ENCODE results near the gene GRID2.
A peak's percentile ranks its signal among the peaks of the same experiment; 100 is the strongest.

GRID2 gene

GRCh38 chr4:93810340-93810992, 1506.7 kb downstream of the GRID2 start:
- no peak overlapping the region for H3K4me3 ChIP-seq (ENCODE audit: low read length)
- H3K9me3 ChIP-seq (replicated peaks; ENCODE audit: insufficient read depth, low read length): no peaks in the 10 kb centered on the region
- H3K4me1 ChIP-seq (ENCODE audit: low read length): no peaks in the 10 kb centered on the region
- no peak overlapping the region for H2AFZ ChIP-seq (ENCODE audit: low read length)
- H4K20me1 ChIP-seq (ENCODE audit: insufficient read depth, low read length): no peaks in the 10 kb centered on the region
- no peak overlapping the region for H3K9ac ChIP-seq (ENCODE audit: low read length)
- no peaks in the 10 kb centered on the region for H3K36me3 ChIP-seq (replicated peaks; ENCODE audit: insufficient read depth, low read length)
- TF ChIP-seq EZH2phosphoT487 (IDR thresholded peaks at IDR 0.05; ENCODE audit: low read length): no peak
- H3K9me2 ChIP-seq (replicated peaks; ENCODE audit: insufficient read depth, low read length): no peaks in the 10 kb centered on the region
- no peaks in the 10 kb centered on the region for H3F3A ChIP-seq (ENCODE audit: insufficient read depth, low read length)
- no peak for DNase-seq
- H3K79me2 ChIP-seq (ENCODE audit: low read length): no peaks in the 10 kb centered on the region
- no peak overlapping the region for H3K27ac ChIP-seq (ENCODE audit: low read length)
- H3K4me2 ChIP-seq (ENCODE audit: low read depth, low read length): no peak overlapping the region
- H3K27me3 ChIP-seq (replicated peaks; ENCODE audit: insufficient read depth, low read length): no peaks in the 10 kb centered on the region

GRCh38 chr4:93813092-93813491, 1509.3 kb downstream of the GRID2 start:
- Histone ChIP-seq H3K4me2 (ENCODE audit: low read depth, low read length) (no peak overlapping the region), H3F3A (ENCODE audit: insufficient read depth, low read length) (no peaks in the 10 kb centered on the region), H3K36me3 (replicated peaks; ENCODE audit: insufficient read depth, low read length) (no peaks in the 10 kb centered on the region), H3K9ac (ENCODE audit: low read length) (no peak overlapping the region), H3K9me2 (replicated peaks; ENCODE audit: insufficient read depth, low read length) (no peaks in the 10 kb centered on the region), H3K4me1 (ENCODE audit: low read length) (no peaks in the 10 kb centered on the region), H3K79me2 (ENCODE audit: low read length) (no peaks in the 10 kb centered on the region), H3K27ac (ENCODE audit: low read length) (no peak overlapping the region), H3K4me3 (ENCODE audit: low read length) (no peak overlapping the region), H2AFZ (ENCODE audit: low read length) (no peak overlapping the region), H3K27me3 (replicated peaks; ENCODE audit: insufficient read depth, low read length) (no peaks in the 10 kb centered on the region), H4K20me1 (ENCODE audit: insufficient read depth, low read length) (no peaks in the 10 kb centered on the region), H3K9me3 (replicated peaks; ENCODE audit: insufficient read depth, low read length) (no peaks in the 10 kb centered on the region)
- no peak for DNase-seq
- TF ChIP-seq EZH2 (optimal IDR thresholded peaks at IDR 0.05; ENCODE audit: low read depth, low read length) (no peak), EZH2phosphoT487 (IDR thresholded peaks at IDR 0.05; ENCODE audit: low read length) (no peak), CTCF (IDR thresholded peaks at IDR 0.05; ENCODE audit: low read length) (no peak)

- no peak overlapping the region for H2AFZ ChIP-seq (ENCODE audit: low read length)
- no peaks in the 10 kb centered on the region for H3K4me1 ChIP-seq (ENCODE audit: low read length)
- no peak overlapping the region for H3K27ac ChIP-seq (ENCODE audit: low read length)
- H3K9me2 ChIP-seq (replicated peaks; ENCODE audit: insufficient read depth, low read length): no peaks in the 10 kb centered on the region
- no peaks in the 10 kb centered on the region for H3K9me3 ChIP-seq (replicated peaks; ENCODE audit: insufficient read depth, low read length)
- H4K20me1 ChIP-seq (ENCODE audit: insufficient read depth, low read length): no peaks in the 10 kb centered on the region
- TF ChIP-seq EZH2phosphoT487 (IDR thresholded peaks at IDR 0.05; ENCODE audit: low read length) (no peak), EZH2 (optimal IDR thresholded peaks at IDR 0.05; ENCODE audit: low read depth, low read length) (no peak), CTCF (IDR thresholded peaks at IDR 0.05; ENCODE audit: low read length) (no peak)
- H3K9ac ChIP-seq (ENCODE audit: low read length): no peak overlapping the region
- H3F3A ChIP-seq (ENCODE audit: insufficient read depth, low read length): no peaks in the 10 kb centered on the region
- no peak for DNase-seq
- no peaks in the 10 kb centered on the region for H3K27me3 ChIP-seq (replicated peaks; ENCODE audit: insufficient read depth, low read length)
- no peak overlapping the region for H3K4me2 ChIP-seq (ENCODE audit: low read depth, low read length)
- no peak overlapping the region for H3K4me3 ChIP-seq (ENCODE audit: low read length)
- H3K79me2 ChIP-seq (ENCODE audit: low read length): no peaks in the 10 kb centered on the region
- H3K36me3 ChIP-seq (replicated peaks; ENCODE audit: insufficient read depth, low read length): no peaks in the 10 kb centered on the region
These were observed 1510.4 kb downstream of the GRID2 start for GRCh38 chr4:93814141-93814540.

GRCh38 chr4:93814722-93815121, 1511.0 kb downstream of the GRID2 start:
- Histone ChIP-seq H3K9me3 (replicated peaks; ENCODE audit: insufficient read depth, low read length) (no peaks in the 10 kb centered on the region), H3K4me2 (ENCODE audit: low read depth, low read length) (no peak overlapping the region), H3K79me2 (ENCODE audit: low read length) (no peaks in the 10 kb centered on the region), H3K4me1 (ENCODE audit: low read length) (no peaks in the 10 kb centered on the region), H3K27me3 (replicated peaks; ENCODE audit: insufficient read depth, low read length) (no peaks in the 10 kb centered on the region), H3K9me2 (replicated peaks; ENCODE audit: insufficient read depth, low read length) (no peaks in the 10 kb centered on the region), H3K4me3 (ENCODE audit: low read length) (no peak overlapping the region), H3K36me3 (replicated peaks; ENCODE audit: insufficient read depth, low read length) (no peaks in the 10 kb centered on the region), H3F3A (ENCODE audit: insufficient read depth, low read length) (no peaks in the 10 kb centered on the region), H3K9ac (ENCODE audit: low read length) (no peak overlapping the region), H3K27ac (ENCODE audit: low read length) (no peak overlapping the region), H4K20me1 (ENCODE audit: insufficient read depth, low read length) (no peaks in the 10 kb centered on the region), H2AFZ (ENCODE audit: low read length) (no peak overlapping the region)
- DNase-seq: peak; percentile 19
- TF ChIP-seq CTCF (IDR thresholded peaks at IDR 0.05; ENCODE audit: low read length): no peak
- no peak for TF ChIP-seq EZH2phosphoT487 (IDR thresholded peaks at IDR 0.05; ENCODE audit: low read length)
- no peak for TF ChIP-seq EZH2 (optimal IDR thresholded peaks at IDR 0.05; ENCODE audit: low read depth, low read length)

Measured in MM.1S (cell line).